ENCODE results near the gene CASZ1.

The CASZ1 gene

GRCh38 chr1:10653370-10654125 lies 142.9 kb downstream of the CASZ1 start:
- DNase-seq (ENCODE audit: low spot score), result no peak

- DNase-seq (ENCODE audit: low spot score), result no peak
Observed at GRCh38 chr1:10652626-10653025, 143.8 kb downstream of the CASZ1 start.

- no peak for DNase-seq (ENCODE audit: low spot score)
Observed at GRCh38 chr1:10651793-10652192, 144.7 kb downstream of the CASZ1 start.

DNA sequence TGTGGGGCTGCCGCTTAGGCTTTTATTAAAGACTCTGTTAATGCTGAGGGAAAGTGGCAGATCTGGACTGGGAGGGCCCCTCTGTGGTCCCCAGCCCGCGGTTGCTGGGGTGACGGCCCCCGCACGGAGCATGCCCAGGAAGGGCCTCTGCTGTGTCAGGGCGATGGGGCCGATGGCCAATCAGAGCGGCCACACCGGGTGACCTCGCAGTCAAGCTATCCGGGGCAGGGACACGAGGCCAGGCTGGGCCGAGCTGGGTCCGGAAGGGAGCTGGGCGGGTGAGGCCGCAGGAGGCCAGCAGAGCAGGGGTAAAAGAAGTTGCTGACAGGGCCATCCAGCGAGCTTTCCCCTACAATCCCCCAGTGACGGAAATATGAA lies 145.1 kb downstream of the CASZ1 start:
- no peak for DNase-seq (ENCODE audit: low spot score)

DNA sequence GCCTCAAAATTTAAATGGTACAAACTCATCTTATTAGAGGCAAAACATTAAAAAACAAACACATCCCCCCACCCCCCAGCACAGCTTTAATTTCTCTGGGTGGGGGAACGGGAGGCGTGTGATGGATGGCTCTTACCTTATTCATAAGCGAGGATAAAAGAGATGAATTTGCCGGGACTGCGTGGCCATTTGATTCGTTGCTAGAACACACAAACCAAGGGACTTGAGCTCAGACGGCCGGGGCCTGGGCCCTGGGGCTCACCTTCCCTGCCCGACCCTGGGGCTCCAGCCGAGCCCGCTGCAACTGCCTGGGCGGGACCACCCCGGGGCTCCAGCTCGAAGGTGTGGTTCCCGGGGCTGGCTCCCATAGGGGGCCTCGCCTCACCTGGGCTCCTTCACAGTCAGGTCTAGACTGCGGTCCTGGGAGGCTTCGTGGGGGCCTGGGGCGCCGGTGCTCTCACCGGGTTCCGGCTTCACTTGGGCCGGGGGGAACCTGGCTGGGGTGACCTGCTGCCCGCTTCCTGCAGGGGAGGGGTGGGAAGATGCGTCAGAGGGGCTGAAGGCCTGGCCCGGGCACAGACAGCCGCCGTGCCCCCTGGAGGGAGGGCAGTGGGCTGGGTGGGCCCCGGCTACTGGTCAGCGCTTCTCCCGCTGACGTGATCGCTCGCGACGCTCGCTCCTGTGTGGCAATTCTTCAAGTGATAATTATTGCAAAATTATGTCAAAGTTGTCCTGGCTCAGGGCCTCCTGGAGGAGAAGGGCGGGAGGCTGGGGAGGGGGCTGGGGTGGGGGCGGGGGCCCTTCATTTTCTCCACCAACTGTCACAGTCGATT lies 145.7 kb downstream of the CASZ1 start:
- DNase-seq (ENCODE audit: low spot score), result no peak

DNA sequence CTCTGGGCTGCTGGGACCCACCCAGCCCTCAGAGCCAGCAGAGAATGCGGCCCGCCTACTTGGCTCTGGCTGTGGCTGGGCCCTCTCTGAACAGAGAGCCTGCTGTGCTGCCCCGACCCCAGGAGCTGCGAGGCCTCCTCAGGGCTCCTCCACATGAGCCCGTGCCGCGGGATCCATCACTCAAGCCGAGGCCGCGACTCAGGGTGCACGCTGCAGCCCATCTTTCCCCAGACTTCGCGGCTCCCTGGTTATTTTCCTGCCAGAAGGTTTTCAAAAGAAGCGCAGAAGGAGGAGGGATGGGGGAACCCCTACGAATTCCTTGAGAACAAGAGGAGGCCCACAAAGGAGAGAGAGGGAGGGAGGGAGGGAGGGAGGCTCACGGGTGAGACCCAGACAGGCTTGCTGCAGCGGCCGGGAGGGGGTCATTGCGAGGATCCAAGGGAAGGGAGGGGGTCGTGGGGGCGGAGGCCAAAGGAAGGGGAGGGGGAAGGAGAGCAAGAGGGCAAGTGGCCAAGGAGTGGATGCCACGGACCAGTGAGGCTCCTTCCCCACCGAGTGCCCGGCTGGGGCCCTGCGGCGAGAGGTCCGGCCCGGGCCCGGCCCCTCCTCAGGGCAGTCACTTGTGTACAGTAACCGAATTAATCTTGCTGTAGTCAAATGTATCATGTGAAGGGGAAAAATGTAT lies 146.8 kb downstream of the CASZ1 start:
- no peak for DNase-seq (ENCODE audit: low spot score)

GRCh38 chr1:10648689-10649516 lies 147.5 kb downstream of the CASZ1 start:
- DNase-seq (ENCODE audit: low spot score), result no peak

DNA sequence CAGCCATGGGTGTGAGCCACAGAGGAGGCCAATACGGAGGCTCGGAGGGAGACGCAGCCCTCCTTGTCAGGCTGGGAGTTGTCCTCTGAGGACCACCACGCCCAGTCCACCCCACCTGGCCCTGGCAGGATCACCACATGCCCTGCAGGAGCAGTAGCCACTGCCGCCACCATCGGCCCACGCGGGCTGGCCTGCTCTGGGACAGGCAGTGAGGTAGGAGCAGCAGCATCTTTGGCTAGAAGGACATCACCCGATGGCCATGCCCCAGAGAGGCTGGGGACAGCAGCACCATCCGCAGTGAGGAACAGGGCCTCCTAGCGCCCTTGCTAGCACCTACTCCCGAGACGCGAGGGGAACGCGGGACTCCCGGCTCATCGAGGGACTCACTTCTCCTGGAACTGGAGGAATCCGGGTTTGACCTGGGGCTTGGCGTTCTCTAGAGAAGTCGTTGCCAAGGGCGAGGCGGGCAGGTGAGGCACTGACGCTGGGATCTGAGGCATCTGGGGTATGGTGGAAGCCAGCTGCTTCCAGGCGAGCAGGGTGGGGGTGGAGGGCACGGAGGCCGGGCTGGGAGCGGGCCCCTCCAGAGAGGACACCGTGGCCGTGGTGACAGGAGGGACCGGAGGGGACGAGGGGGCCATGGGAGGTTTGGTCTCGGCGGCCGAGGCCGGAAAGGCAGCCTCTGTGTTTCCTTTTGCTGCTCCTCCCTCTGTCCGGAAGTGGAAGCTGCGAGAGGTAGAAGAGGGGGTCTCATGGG lies 148.9 kb downstream of the CASZ1 start:
- no peak for DNase-seq (ENCODE audit: low spot score)

DNA sequence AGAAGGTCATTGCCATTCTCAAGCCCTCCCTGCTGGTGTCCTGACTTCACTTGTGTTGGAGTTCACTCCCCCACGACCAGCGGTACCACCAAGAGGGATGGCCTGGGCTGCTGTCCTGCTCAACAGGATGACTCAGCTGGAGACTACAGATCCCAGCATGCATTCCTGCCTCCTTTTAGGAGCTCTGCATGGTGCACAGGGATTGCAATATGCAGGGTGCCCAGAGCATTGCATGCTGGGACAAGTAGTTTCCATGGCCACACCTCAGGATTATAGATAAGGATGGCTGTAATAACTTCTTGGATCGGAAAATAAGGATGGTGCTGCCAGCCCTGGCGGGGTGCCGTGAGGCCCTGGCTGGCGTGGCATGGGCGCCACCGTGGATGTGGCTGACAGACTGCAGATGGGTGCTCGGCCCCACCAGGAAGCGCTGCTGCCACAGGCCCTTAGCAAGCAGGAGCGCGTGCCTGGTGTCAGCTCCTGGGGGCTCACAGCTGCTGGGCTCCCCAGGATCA lies 150.0 kb downstream of the CASZ1 start:
- DNase-seq (ENCODE audit: low spot score), result peak; percentile 19

- no peak for DNase-seq (ENCODE audit: low spot score)
Observed at GRCh38 chr1:10644307-10645128, 151.9 kb downstream of the CASZ1 start.

- no peak for DNase-seq (ENCODE audit: low spot score)
Observed at GRCh38 chr1:10643607-10644306, 152.7 kb downstream of the CASZ1 start.

DNA sequence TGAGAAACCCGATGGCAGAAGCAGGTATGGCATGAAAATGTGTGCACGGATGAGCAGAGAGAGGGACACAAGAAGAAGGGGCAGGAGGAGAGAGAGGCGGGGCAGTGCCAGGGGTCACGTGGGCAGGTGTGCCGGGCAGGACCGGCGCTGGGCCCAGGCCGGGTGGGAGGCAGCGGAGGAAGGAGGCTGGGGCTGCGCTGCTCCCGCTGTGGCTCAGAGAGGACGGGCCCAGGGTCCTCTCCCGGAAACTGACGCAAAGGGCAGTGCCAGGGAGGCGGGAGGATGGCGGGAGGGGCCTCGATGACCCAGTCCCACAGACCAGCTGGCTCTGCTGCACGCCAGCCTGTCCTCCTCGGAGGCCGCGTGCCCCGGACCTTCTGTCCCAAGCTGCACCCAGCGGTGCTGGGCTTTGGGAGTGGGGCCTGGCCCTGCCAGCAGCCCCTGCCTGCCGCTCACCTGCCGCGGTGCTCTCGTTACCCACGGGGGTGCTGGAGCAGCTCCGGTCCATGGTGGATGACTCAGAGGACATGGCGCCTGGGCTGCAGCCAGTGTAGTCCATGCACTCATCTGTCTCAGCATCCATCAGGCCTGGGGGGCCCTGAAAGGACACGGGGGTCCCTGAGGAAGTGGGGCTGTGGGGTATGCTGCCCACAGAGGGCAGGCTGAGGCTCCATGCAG lies 153.9 kb downstream of the CASZ1 start:
- no peak for DNase-seq (ENCODE audit: low spot score)

GRCh38 chr1:10641976-10642375 lies 154.5 kb downstream of the CASZ1 start:
- DNase-seq (ENCODE audit: low spot score), result no peak

- DNase-seq (ENCODE audit: low spot score), result no peak
Observed at GRCh38 chr1:10640843-10641553, 155.4 kb downstream of the CASZ1 start.

DNA sequence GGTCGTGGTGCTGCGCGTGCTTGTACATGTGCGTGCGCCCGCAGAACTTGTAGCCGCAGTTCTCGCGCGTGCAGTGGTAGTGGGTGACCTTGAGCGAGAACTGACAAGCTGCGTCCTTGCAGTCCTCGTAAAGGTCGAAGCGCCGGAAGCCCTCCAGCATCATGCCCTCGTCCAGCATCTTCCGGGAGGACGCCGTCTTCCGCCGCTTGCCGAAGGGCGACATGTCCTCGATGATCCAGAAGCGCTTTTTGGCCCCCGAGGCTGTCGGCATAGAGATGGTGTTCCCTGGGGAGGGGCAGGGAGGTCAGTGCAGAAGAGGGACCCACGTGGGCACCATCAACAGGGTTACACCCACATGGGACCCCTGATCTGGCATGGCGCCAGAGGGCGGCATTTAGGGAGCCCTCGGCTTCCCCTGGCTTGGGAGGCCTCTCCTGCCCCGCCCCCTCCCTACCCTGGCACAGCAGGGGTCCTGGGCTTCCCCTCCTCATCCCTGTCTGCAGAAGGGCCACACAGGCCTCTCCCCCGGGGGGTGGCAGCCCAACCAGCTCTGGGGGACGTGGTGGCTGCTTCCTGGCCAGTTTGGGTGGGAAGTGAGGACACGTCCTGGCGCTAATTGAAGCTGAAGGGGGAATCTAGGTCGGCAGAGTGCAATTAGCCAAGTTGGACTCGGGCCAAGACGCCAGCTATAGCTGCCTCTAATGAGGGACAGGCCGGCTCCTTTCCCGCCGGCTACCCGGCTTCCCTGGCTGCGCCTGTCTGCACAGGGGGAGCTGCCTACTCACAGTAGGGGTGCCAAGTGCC lies 156.5 kb downstream of the CASZ1 start:
- DNase-seq (ENCODE audit: low spot score), result no peak

GRCh38 chr1:10639011-10639774 lies 157.3 kb downstream of the CASZ1 start:
- no peak for DNase-seq (ENCODE audit: low spot score)
